Liver (tissue), 9 donors: ENCODE results near the gene CARMIL1. TPM values are rescaled to one million over a fixed set of nuclear protein-coding genes. Genes with fewer than 3 reads are reported as not detected.

Source experiments
- DNase-seq: peaks from one replicate; pipeline ENCODE4 v3.0.0-alpha.2; 2017; ENCODE audit warnings: low spot score
- H3K27ac ChIP-seq, 2 donors: one replicate each; pipeline ENCODE4 v1.7.0; 2013; ENCODE audit warnings: inconsistent platforms in 2 of 2, low read length in 2 of 2, control low read depth in 1 of 2, low read depth in 1 of 2, mild to moderate bottlenecking in 1 of 2
- H3K27me3 ChIP-seq, 4 donors: one replicate each; pipeline versions ENCODE4 v1.6.1 to v1.7.0; 2013; ENCODE audit warnings: low read length in 3 of 4, inconsistent platforms in 1 of 4, mild to moderate bottlenecking in 1 of 4, moderate library complexity in 1 of 4; ENCODE audit not compliant: control insufficient read depth in 4 of 4, insufficient read depth in 4 of 4
- H3K36me3 ChIP-seq, 4 donors: one replicate each; pipeline versions ENCODE4 v1.6.1 to v1.7.0; 2013; ENCODE audit warnings: low read length in 3 of 4, mild to moderate bottlenecking in 3 of 4, low read depth in 1 of 4, moderate library complexity in 1 of 4; ENCODE audit not compliant: control insufficient read depth in 4 of 4, insufficient read depth in 3 of 4
- H3K4me1 ChIP-seq, 4 donors: one replicate each; pipeline versions ENCODE4 v1.6.1 to v1.7.0; 2013; ENCODE audit warnings: low read length in 3 of 4, mild to moderate bottlenecking in 3 of 4, moderate library complexity in 1 of 4; ENCODE audit not compliant: control insufficient read depth in 4 of 4, insufficient read depth in 4 of 4
- H3K4me3 ChIP-seq, 3 donors: one replicate each; pipeline versions ENCODE4 v1.6.1 to v1.7.0; 2013; ENCODE audit warnings: low read length in 3 of 3, control low read depth in 1 of 3, low read depth in 1 of 3, mild to moderate bottlenecking in 1 of 3
- H3K9ac ChIP-seq, 2 donors: one replicate each; pipeline ENCODE4 v1.7.0; 2013; ENCODE audit warnings: low read length in 2 of 2, mild to moderate bottlenecking in 2 of 2, moderate library complexity in 2 of 2, control low read depth in 1 of 2, low read depth in 1 of 2
- H3K9me3 ChIP-seq, 4 donors: one replicate each; pipeline versions ENCODE4 v1.6.1 to v1.7.0; 2013; ENCODE audit warnings: low read length in 3 of 4; ENCODE audit not compliant: control insufficient read depth in 4 of 4
- ATF3 ChIP-seq: IDR thresholded peaks from 2 replicates; pipeline ENCODE4 v1.6.1; 2016; ENCODE audit warnings: antibody characterized with exemption
- EGR1 ChIP-seq, 2 donors: IDR thresholded peaks; 2 replicates each; pipeline ENCODE4 v1.6.1; 2016 to 2018; ENCODE audit warnings: antibody characterized with exemption in 2 of 2, low read depth in 2 of 2
- FOXA1 ChIP-seq: IDR thresholded peaks from 2 replicates; pipeline ENCODE4 v1.6.1; 2016; ENCODE audit warnings: antibody characterized with exemption
- GABPA ChIP-seq, 2 donors: IDR thresholded peaks in 1 of 2; conservative IDR thresholded peaks in 1 of 2; 2 replicates each; pipeline ENCODE4 v1.6.1; 2016; ENCODE audit warnings: antibody characterized with exemption in 2 of 2, mild to moderate bottlenecking in 1 of 2, moderate library complexity in 1 of 2
- HNF4G ChIP-seq: IDR thresholded peaks from 2 replicates; pipeline ENCODE4 v1.6.1; 2016; ENCODE audit warnings: antibody characterized with exemption
- JUND ChIP-seq, 2 donors: IDR thresholded peaks; 2 replicates each; pipeline ENCODE4 v1.6.1; 2016; ENCODE audit warnings: antibody characterized with exemption in 2 of 2
- NR2F2 ChIP-seq: IDR thresholded peaks from 2 replicates; pipeline ENCODE4 v1.6.1; 2016; ENCODE audit warnings: antibody characterized with exemption
- RAD21 ChIP-seq, 2 donors: IDR thresholded peaks; 2 replicates each; pipeline ENCODE4 v1.6.1; 2016; ENCODE audit warnings: antibody characterized with exemption in 2 of 2, mild to moderate bottlenecking in 2 of 2
- REST ChIP-seq: IDR thresholded peaks from 2 replicates; pipeline ENCODE4 v1.6.1; 2016; ENCODE audit warnings: antibody characterized with exemption, mild to moderate bottlenecking
- RXRA ChIP-seq, 2 donors: IDR thresholded peaks; 2 replicates each; pipeline ENCODE4 v1.6.1; 2017 to 2018; ENCODE audit warnings: antibody characterized with exemption in 2 of 2, mild to moderate bottlenecking in 1 of 2
- SP1 ChIP-seq: IDR thresholded peaks from 2 replicates; pipeline ENCODE4 v1.6.1; 2018; ENCODE audit warnings: antibody characterized with exemption, mild to moderate bottlenecking
- TAF1 ChIP-seq: conservative IDR thresholded peaks from 2 replicates; pipeline ENCODE4 v1.6.1; 2016; ENCODE audit warnings: antibody characterized with exemption, mild to moderate bottlenecking
- YY1 ChIP-seq: IDR thresholded peaks from 2 replicates; pipeline ENCODE4 v1.6.1; 2016; ENCODE audit warnings: antibody characterized with exemption, mild to moderate bottlenecking
- WGBS: extraction: QIAGEN DNeasy Blood & Tissue Kit; methylation state at CpG from one replicate; pipeline ENCODE4 v1.1.7; 2013; 5-methylcytosine and 5-hydroxymethylcytosine counted together
- polyA plus RNA-seq, 2 donors: library from polyadenylated mRNA; stranded (reverse) in 1 of 2; unstranded in 1 of 2; fragments of 200-250 nt in 1 of 2; fragments of >200 nt in 1 of 2; fragmentation: Nextera tagmentation in 1 of 2; extraction: Ambion mirVana in 1 of 2; gene quantifications; one replicate each; pipeline versions ENCODE4 v1.2.1 to v1.2.3, GENCODE V29; 2013 to 2015
- total RNA-seq, 2 donors: library from RNA; depleted of rRNA; stranded (reverse); fragments of >200 nt; gene quantifications; one replicate each; pipeline ENCODE4 v1.2.3, GENCODE V29; 2014
- TF ChIP-seq, protein P1 (sequence below): IDR thresholded peaks from 2 replicates; pipeline ENCODE4 v1.6.1; 2016; ENCODE audit warnings: antibody characterized with exemption
- TF ChIP-seq, protein P2 (sequence below): IDR thresholded peaks from 2 replicates; pipeline ENCODE4 v1.6.1; 2016; ENCODE audit warnings: antibody characterized with exemption
- TF ChIP-seq, protein P3 (sequence below): fragments of 150-350 bp; IDR thresholded peaks from 2 replicates; pipeline ENCODE4 v1.5.1; 2017; ENCODE audit warnings: improper control_type of control experiment, low read depth, low read length; ENCODE audit not compliant: missing input control
- donor health status: healthy.
- donor health status: healthy.
- donor health status: healthy.
- donor health status: healthy.
- donor health status: healthy.

CARMIL1 gene
- total and polyA plus RNA-seq, 4 donors = 1.4 to 9.5 (median 3.5) TPM

- Histone ChIP-seq H3K4me3 (no peak overlapping the region), H3K27ac (no peak overlapping the region), H3K9me3 (no peaks in the 10 kb centered on the region), H3K4me1 (no peaks in the 10 kb centered on the region), H3K36me3 (no peaks in the 10 kb centered on the region), H3K27me3 (no peaks in the 10 kb centered on the region), H3K9ac (no peak overlapping the region)
- TF ChIP-seq NR2F2 = no peak
- no peak for TF ChIP-seq JUND (IDR thresholded peaks at IDR 0.05)
- TF ChIP-seq YY1 = no peak
- TF ChIP-seq ATF3 = no peak
- TF ChIP-seq EGR1 (IDR thresholded peaks at IDR 0.05; ENCODE audit: low read depth in 2 of 2) = no peak
- TF ChIP-seq RXRA (IDR thresholded peaks at IDR 0.05) = no peak
- no peak for DNase-seq
These were observed 40.1 kb upstream of the CARMIL1 start for GRCh38 chr6:25239059-25239458.

- Histone ChIP-seq H3K27me3 (no peaks in the 10 kb centered on the region), H3K9me3 (no peaks in the 10 kb centered on the region), H3K27ac (no peak overlapping the region), H3K4me1 (no peaks in the 10 kb centered on the region), H3K36me3 (no peaks in the 10 kb centered on the region), H3K4me3 (no peak overlapping the region), H3K9ac (no peak overlapping the region)
- TF ChIP-seq, protein P1, sequence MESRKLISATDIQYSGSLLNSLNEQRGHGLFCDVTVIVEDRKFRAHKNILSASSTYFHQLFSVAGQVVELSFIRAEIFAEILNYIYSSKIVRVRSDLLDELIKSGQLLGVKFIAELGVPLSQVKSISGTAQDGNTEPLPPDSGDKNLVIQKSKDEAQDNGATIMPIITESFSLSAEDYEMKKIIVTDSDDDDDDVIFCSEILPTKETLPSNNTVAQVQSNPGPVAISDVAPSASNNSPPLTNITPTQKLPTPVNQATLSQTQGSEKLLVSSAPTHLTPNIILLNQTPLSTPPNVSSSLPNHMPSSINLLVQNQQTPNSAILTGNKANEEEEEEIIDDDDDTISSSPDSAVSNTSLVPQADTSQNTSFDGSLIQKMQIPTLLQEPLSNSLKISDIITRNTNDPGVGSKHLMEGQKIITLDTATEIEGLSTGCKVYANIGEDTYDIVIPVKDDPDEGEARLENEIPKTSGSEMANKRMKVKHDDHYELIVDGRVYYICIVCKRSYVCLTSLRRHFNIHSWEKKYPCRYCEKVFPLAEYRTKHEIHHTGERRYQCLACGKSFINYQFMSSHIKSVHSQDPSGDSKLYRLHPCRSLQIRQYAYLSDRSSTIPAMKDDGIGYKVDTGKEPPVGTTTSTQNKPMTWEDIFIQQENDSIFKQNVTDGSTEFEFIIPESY = no peak
- no peak for TF ChIP-seq EGR1 (IDR thresholded peaks at IDR 0.05; ENCODE audit: low read depth in 2 of 2)
- DNase-seq = no peak
- 75% methylated on average over 1 of the region's 1 CpG for WGBS
These were observed 39.7 kb upstream of the CARMIL1 start for GRCh38 chr6:25239498-25239897.

DNA sequence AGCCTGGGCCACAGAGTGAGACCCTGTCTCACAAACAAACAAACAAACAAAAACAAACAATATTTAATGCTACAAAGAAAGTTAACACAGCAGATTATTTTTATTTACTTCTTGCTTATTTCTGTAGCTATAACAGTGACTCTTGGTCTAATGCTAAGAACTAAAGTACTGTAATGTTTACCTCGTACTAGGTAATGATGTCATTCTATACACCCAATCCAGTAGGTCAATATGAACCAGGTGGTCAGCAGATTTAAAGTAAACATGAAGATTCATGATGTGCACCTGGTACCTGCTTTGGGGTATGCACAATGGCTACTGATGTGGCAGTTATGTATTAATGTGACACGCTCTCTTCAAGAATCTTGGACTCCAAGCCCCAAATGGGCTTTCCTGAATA is 36.6 kb upstream of the CARMIL1 start:
- no peak overlapping the region for H3K9ac ChIP-seq
- H3K36me3 ChIP-seq = no peaks in the 10 kb centered on the region
- H3K27me3 ChIP-seq = no peaks in the 10 kb centered on the region
- H3K4me1 ChIP-seq = no peaks in the 10 kb centered on the region
- no peaks in the 10 kb centered on the region for H3K9me3 ChIP-seq
- no peak overlapping the region for H3K4me3 ChIP-seq
- no peak overlapping the region for H3K27ac ChIP-seq
- no peak for TF ChIP-seq GABPA (IDR thresholded peaks at IDR 0.05 in 1 of 2, conservative IDR thresholded peaks at IDR 0.05 in 1 of 2)
- TF ChIP-seq SP1 = no peak
- TF ChIP-seq EGR1 (IDR thresholded peaks at IDR 0.05; ENCODE audit: low read depth in 2 of 2) = no peak
- no peak for TF ChIP-seq REST
- TF ChIP-seq HNF4G = no peak
- no peak for TF ChIP-seq RXRA (IDR thresholded peaks at IDR 0.05)
- TF ChIP-seq, protein P2, sequence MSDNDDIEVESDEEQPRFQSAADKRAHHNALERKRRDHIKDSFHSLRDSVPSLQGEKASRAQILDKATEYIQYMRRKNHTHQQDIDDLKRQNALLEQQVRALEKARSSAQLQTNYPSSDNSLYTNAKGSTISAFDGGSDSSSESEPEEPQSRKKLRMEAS = no peak
- no peak for TF ChIP-seq TAF1
- no peak for TF ChIP-seq RAD21 (IDR thresholded peaks at IDR 0.05)
- TF ChIP-seq, protein P1 = no peak
- no peak for TF ChIP-seq FOXA1
- TF ChIP-seq, protein P3, sequence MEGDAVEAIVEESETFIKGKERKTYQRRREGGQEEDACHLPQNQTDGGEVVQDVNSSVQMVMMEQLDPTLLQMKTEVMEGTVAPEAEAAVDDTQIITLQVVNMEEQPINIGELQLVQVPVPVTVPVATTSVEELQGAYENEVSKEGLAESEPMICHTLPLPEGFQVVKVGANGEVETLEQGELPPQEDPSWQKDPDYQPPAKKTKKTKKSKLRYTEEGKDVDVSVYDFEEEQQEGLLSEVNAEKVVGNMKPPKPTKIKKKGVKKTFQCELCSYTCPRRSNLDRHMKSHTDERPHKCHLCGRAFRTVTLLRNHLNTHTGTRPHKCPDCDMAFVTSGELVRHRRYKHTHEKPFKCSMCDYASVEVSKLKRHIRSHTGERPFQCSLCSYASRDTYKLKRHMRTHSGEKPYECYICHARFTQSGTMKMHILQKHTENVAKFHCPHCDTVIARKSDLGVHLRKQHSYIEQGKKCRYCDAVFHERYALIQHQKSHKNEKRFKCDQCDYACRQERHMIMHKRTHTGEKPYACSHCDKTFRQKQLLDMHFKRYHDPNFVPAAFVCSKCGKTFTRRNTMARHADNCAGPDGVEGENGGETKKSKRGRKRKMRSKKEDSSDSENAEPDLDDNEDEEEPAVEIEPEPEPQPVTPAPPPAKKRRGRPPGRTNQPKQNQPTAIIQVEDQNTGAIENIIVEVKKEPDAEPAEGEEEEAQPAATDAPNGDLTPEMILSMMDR = no peak
- no peak for DNase-seq
- WGBS = 94% methylated on average over 2 of the region's 2 CpGs
